B cell (primary cell): ENCODE results near the gene SERPINB6.

Experiments used
- EZH2 ChIP-seq: IDR thresholded peaks from 2 replicates; pipeline ENCODE4 v1.6.1; 2012; ENCODE audit warnings: borderline replicate concordance, low read depth, mild to moderate bottlenecking, moderate library complexity, low read length; ENCODE audit not compliant: insufficient read depth, poor library complexity, severe bottlenecking
- TF ChIP-seq, protein P1 (sequence below): fragments of 200-600 bp; IDR thresholded peaks from one replicate; pipeline ENCODE4 v1.8.0; 2022; ENCODE audit warnings: antibody characterized with exemption, mild to moderate bottlenecking

DNA sequence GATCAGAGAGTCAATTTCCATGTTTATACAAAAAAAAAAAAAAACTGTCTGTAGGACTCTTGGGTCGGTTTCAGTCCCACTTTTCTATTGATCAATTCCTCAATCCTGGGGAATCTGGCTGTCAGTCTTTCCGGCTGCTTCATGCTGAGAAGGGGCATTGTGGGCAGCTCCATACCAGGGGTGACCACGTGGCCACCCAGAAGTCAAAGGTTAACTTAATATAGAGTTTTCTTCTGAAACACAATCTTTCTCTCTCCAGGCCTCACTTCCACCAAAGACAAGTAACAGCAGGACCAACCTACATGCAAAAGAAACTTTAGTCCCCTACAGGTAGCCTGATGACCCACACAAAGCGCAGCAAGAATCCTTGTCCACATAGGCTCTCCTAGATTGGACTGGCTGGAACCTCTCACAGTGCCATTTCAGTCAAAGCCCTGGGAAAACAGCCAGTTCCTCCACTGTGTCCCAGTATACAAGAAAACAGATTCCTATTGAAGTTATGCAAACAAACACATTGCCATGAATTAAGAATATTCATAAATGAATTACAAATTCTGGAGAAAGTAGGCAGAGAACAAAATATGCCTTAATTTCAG is 49.7 kb downstream of the SERPINB6 start:
- TF ChIP-seq, protein P1, sequence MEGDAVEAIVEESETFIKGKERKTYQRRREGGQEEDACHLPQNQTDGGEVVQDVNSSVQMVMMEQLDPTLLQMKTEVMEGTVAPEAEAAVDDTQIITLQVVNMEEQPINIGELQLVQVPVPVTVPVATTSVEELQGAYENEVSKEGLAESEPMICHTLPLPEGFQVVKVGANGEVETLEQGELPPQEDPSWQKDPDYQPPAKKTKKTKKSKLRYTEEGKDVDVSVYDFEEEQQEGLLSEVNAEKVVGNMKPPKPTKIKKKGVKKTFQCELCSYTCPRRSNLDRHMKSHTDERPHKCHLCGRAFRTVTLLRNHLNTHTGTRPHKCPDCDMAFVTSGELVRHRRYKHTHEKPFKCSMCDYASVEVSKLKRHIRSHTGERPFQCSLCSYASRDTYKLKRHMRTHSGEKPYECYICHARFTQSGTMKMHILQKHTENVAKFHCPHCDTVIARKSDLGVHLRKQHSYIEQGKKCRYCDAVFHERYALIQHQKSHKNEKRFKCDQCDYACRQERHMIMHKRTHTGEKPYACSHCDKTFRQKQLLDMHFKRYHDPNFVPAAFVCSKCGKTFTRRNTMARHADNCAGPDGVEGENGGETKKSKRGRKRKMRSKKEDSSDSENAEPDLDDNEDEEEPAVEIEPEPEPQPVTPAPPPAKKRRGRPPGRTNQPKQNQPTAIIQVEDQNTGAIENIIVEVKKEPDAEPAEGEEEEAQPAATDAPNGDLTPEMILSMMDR, result no peak
- TF ChIP-seq EZH2, result no peak
